ENCODE results near the gene TCF15.

DNA sequence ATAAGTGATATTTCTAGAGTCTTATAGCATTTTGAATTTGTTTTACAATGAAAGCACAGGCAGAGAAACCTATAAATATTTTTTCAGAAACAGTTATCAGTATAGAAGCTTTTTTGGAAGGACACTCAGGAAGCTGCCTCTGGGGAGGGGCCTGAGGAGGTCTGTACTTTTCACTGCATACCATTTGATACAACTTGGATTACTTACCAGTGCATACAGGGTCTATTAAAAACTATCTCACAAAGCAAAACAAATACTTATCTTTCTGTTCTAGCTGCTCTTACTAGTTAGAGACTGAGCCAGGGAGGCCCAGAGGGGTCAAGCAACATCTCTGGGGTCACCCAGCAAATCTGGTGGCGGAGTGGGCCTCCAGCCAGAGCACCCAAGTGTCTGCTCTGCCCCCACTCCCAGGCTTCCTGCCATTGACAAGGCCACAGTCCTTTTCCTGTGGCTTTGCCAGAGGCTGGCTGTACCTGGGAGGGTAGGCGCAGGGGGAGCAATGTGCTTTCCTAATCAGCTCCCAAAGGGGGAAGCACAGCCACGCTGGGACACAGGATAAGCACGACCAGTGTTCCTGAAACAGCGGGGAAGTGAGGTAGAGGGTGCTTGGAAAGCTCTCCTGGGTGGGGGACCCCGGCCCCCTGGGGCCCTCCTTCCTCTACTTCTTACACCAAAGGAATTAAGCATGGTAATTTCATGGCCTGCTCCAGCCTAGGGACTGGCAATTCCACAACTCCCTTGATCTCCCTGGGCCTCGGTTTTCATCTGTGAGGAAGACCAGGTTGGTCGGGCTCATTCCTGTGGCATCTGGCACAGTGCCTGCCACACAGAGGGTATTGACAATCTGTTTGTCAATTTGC is 7.8 kb downstream of the TCF15 start:
- TF ChIP-seq, protein P1, sequence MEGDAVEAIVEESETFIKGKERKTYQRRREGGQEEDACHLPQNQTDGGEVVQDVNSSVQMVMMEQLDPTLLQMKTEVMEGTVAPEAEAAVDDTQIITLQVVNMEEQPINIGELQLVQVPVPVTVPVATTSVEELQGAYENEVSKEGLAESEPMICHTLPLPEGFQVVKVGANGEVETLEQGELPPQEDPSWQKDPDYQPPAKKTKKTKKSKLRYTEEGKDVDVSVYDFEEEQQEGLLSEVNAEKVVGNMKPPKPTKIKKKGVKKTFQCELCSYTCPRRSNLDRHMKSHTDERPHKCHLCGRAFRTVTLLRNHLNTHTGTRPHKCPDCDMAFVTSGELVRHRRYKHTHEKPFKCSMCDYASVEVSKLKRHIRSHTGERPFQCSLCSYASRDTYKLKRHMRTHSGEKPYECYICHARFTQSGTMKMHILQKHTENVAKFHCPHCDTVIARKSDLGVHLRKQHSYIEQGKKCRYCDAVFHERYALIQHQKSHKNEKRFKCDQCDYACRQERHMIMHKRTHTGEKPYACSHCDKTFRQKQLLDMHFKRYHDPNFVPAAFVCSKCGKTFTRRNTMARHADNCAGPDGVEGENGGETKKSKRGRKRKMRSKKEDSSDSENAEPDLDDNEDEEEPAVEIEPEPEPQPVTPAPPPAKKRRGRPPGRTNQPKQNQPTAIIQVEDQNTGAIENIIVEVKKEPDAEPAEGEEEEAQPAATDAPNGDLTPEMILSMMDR (IDR thresholded peaks at IDR 0.05; ENCODE audit: low read depth, low read length): no peak
- TF ChIP-seq EZH2phosphoT487 (IDR thresholded peaks at IDR 0.05; ENCODE audit: low read depth): no peak

Data from OCI-LY3 (cell line).